HG03196 (cell line): Measurements from ENCODE around the gene BFSP1.

ENCODE experiments used
- ATAC-seq: cut with Tn5 transposase; IDR thresholded peaks from one replicate; pipeline ENCODE4 v1.9.1; 2021; ENCODE audit not compliant: unreplicated experiment

BFSP1 gene

GRCh38 chr20:17524560-17524959 is 6.6 kb downstream of the BFSP1 start:
- no peak for ATAC-seq

DNA sequence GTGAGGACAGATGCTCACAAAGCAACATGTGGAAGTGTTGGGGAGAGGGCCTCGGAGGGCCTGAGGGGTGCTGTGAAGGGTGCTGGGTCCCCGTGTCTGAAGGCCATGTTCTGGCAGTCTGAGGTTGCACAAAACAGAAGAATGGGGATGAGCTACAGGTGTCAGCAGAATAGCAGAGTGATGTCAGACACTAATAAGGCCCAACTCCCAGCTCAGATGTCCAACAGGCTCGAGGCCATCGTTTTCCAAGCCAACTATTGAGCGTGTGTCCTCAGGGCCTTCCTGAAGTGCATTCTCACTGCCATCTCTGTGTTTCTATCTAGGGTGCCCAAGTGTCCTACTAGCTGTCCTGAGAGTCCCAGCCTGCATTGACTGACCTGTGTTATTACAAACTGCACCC is 7.9 kb downstream of the BFSP1 start:
- ATAC-seq = no peak

GRCh38 chr20:17522528-17522927 is 8.7 kb downstream of the BFSP1 start:
- no peak for ATAC-seq

DNA sequence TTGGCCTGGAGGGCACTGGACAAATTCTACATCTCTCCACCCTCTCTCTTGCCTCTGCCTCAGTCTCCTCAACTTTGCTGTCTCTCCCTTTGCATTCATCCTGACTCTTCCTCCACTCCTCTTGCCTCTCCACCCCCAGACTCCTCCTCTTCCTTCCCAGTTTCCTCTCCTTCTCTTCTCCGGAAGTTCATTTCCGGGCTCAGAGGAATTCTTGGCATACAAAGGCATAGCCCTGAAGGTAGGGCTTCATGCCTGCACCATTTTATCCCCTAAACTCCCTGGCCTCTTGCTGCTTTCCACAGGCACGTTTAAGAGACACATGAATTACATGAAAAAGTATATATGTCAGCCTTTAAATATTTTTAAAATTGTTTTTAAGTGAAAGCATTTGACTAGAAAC is 10.6 kb downstream of the BFSP1 start:
- no peak for ATAC-seq

DNA sequence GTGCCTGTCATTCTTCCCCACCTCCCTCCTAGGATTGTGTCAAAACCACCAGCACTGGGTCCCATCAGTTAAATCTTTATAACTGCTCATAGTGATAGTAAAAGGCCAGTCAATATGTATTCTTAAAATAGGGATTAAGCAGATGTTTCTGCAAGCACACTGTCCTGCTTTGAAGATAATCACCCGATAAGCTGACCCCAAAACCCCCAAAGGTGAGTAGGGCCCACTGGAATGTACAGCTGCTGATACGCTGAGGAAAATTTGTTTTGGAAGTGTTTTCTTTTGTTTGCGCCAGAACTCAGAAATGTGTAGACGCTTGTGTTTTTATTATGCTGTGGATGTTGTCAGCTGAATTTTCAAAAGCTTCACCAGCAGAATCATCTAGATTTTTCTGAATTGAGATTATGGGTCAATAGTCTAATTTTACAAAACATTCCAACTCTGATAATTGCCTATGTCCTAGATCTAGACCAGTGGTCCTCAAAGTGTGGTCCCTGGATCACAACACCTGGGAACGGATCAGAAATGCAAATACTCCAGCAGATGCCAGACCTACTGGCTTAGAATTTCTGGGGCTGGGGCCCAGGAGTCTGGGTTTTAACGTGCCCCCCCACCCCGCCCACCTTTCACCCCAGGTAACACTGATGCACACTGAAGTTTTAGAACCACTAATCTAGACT is 11.4 kb downstream of the BFSP1 start:
- no peak for ATAC-seq

DNA sequence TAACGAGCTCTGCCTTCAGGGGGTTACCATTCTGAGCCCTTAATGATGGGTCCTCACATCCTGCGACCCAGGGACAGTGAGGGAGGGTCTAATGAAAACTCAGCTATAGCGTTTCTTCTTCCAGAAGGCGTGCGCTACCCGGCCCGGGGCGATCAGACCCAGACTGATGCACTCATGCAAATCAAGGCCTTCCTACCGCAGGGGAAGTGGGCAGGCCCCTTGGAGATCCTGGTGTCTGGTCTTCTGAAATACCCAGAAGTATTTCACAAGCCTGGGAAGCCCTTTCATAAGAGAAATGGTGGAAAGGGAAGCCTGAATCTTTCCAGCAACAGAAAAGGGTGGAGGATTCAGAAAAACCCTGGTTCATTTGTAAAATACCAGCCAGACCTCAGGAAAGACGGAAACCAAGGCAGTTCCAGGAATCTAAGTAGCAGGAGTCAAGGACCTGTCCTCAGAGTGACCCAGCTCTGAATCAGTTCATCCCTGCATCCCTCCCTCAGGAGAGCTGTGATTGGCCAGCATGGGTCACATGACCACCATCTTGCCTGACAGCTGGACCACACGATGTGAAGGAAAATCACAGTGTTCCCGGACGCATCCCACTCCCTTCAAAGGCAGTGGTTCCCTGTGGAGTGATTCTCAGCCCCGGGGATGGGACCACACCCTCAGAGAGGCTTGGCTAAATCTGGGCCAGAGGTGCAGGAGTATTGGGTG is 12.7 kb downstream of the BFSP1 start:
- no peak for ATAC-seq

DNA sequence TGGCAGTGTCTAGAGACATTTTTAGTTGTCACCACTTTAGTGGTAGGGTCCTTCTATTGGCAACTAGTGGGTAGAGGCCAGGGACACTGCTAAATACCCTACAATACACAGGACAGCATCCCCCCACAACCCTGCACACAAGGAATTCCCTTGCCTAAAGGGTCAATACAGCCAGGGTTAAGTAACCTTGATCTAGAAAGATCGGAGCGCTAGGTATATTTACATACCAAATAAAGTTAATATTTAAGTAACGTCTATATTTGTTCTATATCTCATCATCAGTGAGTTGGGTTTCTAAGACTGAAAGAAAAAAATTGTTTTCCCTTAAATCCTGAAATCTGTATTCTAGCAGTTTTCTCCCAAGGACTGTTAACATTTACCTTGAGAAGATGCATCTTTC is 16.1 kb downstream of the BFSP1 start:
- ATAC-seq = no peak

DNA sequence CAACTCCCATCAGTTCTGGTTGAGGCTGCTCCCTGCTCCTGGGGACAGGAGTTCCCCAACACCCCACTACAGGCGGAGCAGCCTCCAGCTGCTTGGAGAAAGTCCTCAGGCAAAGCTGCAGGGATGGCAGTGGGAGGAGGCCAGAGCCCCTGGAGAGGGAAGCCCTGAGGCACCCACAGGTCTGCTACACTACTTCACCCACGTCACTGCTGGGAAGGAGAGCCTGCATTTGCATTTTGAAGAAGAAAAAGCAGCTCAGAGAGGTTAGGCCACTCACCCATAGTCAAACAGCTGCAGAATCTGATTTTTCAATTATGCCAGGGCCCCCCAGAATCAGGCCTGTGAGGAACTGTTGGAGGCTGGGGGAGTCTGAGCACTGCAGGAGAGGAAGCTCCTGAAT is 17.2 kb downstream of the BFSP1 start:
- no peak for ATAC-seq

- no peak for ATAC-seq
Measured at GRCh38 chr20:17511401-17511800, 19.8 kb downstream of the BFSP1 start.

DNA sequence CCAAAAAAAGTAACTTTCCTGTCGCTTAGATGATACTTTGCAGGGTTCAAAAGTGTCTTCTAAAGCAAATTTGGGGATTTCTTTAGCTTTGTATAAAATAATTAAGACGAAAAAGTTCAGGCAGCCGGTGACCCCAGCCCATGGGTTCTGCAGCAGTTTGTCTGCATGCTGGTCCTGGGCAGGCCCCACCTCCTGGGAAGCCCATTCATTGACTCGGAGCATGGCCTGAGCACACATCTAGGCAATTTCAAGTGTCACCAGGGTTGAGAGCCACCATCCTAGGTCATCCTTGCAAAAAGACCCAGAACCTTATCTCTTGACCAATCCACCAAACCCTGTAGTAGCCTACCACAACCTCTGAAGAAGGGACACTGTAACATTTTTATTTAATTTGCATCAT is 20.6 kb downstream of the BFSP1 start:
- no peak for ATAC-seq

DNA sequence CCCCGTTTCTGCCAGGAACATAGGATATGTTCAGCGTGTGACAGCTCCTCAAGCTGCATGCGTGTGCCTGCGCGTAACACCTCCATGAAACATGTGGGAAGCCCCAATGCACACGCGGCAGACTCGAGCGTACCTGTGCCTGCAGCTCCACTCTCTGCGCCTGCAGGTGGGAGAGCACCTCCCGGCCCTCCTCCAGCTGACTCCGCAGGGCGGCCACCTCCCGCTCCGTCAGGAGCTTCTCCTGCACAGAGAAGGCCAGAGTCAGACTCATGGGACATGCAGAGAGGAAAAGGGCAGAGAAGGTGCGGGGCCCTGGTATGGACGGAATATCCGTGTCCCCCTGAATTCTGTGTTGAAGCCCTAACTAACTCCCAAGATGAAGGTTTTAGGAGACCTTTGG is 22.4 kb downstream of the BFSP1 start:
- ATAC-seq = no peak

GRCh38 chr20:17507531-17507930 is 23.6 kb downstream of the BFSP1 start:
- no peak for ATAC-seq

DNA sequence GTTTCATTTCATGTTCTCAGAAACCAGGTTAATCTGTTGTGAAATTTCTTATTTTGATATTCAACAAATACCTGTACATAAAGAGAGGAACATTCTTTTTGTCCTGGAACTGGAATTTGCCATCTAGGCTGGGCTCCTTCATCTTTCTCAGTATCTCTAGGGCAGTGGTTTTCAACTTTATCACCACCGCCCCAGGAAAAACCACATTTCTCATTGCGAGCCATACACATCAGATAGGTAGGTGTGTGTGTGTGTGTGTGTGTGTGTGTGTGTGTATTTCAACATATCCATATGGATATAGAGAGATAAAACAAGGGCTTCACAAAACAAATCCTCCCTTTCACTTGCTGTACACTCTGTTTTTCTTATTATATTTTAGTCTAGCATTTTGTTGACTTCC is 24.1 kb downstream of the BFSP1 start:
- no peak for ATAC-seq

DNA sequence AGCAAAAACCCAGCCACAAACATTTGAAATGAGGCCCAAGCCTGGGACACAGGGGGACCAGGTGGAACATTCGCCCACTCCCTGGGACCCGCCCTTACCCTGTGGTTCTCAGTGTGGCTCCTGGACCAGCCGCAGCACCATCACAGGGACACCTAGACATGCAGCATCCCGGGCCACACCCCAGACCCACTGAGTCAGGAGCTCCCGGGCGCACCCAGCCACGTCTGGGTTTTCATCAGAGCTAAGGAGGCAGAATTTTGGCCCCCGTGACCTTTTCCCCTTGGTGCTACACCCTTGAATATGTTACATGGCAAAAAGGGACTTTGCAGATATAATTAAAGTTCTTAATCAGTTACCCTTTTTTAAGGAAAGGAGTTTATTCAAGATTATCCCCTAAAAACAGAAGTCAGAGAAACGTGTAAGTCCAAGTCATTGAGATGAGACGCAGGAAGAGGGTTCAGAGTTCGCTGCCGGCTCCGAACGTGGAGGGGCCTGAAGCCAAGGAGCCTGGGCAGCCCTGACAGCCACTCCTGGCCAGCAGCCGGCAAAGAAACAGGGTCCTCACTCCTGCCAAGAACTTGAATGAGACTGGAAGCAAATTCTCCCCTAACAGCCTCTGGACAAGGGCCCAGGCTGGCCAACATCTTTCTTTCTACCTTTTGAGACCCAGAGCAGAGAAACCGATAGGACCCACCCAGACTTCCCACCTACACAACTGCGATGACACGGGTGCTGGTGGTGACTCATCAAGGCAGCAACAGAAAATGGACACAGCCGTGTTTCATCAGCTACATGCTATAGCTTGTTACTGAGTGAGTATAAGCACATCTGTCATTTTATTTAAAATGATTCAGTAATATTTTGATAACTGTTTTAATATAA is 25.3 kb downstream of the BFSP1 start:
- peak; percentile 8 for ATAC-seq

DNA sequence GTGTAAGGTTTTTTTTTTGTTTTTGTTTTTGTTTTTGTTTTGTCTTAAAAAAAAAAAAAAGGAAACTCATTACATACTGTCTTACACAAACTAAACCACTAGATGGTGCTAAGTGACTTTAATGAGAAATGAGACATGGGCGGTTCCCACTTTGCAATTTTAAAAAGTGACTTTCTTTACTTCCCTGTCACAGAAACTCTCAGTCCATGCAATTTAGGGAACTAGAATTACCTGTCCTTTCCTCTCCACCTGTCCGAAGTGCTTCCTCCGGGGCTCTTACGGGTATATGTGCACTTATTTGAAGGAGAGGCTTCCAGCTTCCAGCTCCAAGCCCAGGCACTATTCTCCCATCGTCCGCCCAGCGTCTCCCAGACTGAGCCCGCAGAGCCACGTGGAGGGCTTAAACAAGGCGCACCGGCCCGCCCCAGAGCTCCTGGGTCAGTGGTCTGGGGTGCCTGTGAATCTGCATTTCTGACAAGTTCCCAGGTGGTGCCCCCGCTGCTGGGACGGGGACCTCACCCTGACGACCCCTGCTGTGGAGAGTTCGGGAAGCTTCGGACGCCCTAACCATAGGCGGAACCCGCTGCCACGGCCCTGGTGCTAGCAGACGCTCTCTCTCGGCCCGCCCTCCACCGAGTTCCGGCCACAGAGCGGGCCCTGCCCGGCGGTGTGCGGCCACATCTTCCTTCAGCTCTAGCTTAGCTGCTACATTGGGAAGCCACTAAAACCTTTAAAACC is 26.1 kb downstream of the BFSP1 start:
- peak; percentile 60 for ATAC-seq

DNA sequence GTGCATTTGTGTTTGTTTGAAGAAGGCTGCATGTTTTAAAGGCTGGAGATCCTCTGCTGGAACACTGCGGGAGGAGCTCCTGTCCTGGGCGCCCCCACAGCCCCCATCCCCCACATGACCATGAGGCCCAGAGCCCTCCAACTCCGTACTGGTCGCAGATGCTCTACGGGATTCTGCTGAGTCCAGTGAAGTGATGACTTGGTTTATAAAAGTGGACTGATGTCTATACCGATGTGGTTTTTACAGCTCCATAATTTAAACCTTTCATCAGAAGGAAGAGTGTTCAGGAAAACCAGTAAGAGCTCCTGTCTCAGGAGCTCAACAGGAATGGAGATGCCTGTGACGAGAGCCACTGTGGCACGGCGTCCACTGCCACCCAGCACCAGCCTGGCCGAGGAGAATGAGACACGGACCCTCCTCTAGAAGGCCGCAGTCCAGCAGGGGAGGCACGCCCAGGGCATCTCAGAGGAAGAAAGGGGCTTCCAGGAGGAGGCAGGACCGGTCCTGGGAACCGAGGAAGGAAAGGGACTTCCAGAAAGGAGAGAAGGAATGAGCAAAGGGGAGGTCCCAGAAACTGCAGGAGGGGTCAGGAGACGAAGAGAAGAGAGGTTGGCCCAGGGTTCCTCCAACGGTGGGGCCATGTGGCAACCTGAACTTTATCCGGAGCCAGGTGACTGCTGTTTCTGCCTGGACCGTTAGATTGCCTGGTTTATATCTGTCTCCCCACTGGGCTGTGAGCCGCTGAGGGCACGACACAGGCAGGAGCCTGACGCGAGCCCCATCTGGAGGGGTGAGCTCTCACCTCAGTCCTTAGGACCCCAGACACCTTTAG is 26.9 kb downstream of the BFSP1 start:
- ATAC-seq = peak; percentile 11

- no peak for ATAC-seq
Measured at GRCh38 chr20:17503301-17504065, 27.7 kb downstream of the BFSP1 start.

DNA sequence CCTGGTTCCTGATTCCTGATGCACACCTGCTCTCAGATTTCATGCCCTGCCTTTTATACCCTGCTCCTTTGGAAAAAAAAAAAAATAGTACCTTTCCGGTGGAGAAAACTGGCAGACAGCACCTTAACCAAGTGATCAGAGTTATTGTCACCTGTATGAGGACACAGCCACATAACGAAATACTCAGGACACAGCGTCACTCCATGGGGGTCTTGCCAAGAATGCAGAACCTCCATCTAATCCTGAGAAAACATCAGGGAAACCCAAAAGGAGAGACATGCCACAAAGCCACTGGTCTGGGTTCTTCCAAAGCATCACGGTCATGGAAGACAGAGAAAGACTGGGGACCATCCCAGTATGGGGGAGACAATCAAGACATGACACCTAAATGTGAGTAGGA is 29.1 kb downstream of the BFSP1 start:
- ATAC-seq = no peak

GRCh38 chr20:17501701-17502100 is 29.5 kb downstream of the BFSP1 start:
- ATAC-seq = no peak

DNA sequence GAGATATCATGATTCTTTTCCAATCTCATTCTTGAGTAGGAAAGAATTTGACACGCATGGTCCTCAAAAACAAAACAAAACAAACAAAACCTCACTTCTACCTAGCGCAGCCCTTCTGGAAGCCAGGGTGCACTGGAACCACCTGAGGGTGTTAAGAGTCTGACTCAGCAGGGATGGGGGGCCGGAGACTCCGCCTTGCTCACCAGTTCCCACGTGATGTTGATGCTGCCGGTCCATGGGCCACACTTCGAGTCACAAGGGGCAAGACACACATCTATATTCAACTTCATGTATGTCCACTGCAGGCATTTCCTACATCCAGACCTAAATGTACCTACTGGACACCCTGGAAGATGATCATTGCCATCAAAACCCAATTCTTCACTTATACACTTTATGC is 30.4 kb downstream of the BFSP1 start:
- ATAC-seq = no peak
